Measurements from ENCODE around the gene TBC1D1.

The TBC1D1 gene

DNA sequence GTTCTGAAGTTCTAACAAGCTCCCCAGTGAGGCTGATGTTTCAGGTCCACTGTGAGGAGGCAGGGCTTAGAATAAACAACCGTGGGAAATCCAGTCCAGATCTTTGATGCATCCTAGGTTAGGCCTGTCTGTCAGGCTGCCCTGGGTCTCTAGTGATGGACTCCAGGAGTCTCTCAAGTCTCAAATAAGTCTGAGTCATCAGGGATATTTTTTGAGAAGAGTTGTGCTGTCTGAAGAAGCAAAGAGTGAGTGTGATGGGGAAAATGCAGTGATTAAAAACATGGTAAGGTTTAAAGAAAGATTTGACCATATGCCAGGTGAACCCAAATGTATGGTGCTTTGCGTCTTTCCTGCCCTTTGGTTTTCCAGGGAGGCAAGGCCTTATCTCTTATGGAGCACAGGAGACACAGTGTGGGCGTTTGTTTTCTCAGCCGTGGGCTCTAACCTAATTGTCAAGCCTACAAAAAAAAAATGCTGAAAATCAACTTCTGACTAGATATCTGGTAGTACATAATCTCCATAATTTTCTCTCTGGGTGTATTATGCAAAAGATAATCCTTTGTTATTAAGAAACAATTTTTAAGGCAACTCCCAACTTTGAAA, 170.0 kb downstream of the TBC1D1 start:
- DNase-seq, result peak; percentile 23

DNA sequence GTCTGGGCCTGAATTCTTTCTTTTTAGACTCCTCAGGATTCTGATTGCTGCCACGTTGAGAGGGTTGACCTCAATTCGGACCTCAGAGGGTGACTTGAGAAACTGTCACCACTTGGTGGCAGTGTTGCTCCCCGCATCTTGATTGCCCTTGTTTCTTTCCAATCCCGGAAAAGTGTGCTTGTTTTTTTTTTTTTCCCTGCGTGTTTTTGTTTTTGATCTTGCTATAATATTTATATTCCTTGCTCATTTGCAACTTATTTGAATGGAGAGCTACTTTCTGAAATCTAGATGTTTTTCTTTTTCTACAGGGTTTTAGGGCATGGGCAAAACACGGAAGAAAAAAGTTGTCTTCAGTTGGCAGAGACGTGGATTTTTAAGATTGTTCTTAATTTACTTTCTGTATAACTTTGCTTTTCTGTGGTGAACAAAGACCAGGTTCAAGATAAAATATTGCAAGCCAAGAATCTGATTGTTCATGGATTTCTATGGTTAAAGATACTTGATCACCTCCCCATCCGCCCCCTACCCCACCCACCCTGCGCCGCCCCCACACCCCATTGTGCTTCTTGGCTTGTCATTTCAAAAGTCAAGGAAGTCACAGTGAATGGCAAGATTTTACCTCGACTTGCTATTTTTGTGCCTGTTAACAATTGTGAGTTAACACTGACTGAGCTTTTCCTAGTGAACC, 171.3 kb downstream of the TBC1D1 start:
- DNase-seq, result peak; percentile 87

DNA sequence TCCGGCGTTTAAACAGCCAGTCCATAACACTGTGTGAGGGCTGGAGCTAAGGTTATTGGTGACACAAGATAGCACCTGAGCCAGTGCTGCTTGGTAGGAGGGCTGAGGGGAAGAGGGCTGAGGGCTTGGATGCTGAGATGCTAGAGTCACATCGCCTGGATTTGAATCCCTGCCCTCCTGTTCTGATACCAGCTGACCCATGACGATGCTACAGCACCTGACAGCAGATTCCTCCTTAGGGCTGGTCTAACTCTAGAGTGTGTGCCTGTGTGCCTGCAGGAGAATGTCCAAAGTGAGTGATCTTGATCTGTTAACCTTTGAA, 171.9 kb downstream of the TBC1D1 start:
- DNase-seq, result peak; percentile 11

DNA sequence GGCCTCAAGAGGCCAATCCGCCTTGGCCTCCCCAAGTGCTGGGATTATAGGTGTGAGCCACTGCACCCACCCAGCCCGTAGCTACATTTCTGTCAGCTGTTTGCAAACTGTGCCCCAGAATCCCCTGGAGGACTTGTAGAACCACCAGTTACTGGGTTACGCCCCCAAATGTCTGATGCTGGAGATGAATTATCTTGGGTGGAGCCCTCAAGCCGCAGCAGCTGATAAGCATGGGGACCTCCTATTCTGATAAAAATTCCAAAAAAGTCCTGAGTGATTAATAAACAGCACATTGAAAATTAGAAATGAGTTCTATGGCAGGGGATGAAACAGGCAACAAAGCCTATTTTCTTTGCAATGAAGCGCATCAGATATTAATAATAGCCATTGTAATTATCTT, 174.3 kb downstream of the TBC1D1 start:
- no peak for DNase-seq

DNA sequence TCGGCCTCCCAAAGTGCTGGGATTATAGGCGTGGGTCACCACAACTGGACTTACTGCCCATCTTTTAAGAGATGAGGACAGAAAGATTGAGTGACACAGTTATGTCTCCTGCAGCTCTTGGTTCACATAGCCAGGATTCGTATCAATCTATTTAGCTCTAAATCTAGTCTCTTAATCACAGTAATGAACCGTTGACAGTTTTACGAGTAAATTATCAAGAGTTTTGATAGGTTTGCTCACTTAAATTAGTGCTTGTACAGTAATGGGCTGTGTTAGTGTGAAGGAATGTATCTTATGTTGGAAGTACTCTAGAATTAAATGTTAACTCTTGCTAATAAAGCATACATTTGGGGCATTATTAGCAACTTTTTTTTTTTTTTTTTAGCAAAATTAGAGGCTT, 175.0 kb downstream of the TBC1D1 start:
- DNase-seq, result no peak

DNA sequence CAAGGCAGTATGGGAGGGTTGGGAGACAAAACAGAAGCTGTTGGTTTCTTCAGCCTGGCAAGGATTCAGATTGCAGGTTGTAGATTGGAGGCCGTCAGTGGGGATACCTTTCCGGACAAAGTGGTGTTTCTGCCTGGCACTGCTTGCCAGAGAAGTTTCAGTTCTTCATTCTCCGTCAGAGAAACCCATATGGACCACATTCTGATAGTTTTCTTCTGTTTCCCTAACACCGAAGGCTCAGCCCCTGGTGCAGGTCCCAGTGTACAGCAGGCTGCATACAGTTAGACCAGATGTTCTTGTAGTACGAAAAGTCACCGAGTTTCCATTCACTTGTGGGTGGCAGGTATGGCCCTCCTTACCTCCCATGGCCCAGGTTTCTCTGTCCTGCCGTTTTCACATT, 176.6 kb downstream of the TBC1D1 start:
- DNase-seq, result no peak

DNA sequence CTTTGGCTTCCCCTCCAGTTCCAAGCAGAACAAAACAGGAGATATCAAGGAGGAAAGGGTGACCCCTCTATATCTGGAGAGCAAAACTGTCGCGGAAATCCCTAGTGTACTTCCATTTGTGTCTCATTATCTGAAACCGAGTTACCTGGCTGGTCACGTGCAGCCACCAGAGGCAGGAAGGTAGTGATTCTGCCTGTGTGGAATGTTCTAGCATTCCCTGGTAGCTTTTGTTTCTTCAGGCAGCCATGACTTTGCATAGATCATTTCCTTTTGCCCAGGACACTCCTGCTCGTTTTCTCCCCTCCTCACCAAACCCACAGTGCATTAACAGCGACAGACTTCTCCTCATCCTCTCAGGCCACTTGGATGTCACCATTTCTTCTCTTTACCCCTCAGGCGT, 177.2 kb downstream of the TBC1D1 start:
- DNase-seq, result no peak

DNA sequence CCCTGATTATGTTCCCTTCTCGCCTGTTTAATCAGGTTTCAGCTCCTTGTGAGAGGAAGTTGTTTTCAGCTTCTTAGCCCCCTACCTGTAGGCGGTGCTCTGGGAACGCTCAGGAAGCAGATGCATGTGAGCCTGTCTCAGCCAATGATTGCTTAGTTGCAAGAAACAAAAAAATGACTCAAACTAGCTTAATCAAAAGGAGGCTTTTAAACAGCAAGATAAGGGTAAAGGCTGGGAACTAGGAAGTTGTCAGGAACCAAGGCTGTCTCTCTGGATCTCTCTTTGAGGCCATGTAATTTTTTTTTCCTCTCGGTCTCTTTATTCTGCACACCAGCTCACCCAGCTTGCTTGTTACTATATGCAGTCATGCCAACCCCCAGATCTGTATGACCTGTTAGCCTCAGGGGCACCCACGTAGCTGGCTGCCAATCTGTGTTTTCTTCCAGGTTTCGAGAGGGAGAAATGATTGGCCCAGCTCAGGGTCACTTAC, 178.4 kb downstream of the TBC1D1 start:
- no peak for DNase-seq

DNA sequence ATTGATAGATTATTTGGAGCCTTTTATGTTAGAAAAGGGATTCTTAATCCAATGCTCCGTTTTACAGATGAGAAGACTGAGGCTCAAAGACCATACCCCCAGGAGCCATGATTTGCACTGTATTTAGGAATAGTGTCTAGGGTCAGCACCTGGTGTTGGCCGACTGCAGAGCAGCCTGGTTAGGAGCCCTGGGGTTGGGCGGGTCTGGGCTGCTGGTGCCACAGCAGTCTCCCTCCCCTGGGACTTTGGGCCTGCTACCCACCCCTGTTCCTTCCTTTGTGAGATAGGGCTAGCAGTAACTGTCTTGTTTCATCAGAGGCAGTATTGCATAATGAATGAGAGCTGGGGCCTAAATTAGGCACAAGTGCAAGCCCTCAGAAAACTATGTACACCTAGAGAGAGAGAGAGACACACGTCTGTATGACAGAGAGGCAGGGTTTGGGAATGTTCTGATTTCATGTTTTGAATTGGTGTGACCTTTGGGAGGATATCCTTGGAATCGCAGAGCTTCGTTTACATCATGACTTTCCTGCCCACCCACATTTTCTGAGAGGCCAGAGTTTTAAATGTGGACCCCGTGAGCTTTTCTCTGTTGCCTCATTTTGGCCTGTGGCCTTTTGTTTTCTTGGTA, 181.0 kb downstream of the TBC1D1 start:
- no peak for DNase-seq

DNA sequence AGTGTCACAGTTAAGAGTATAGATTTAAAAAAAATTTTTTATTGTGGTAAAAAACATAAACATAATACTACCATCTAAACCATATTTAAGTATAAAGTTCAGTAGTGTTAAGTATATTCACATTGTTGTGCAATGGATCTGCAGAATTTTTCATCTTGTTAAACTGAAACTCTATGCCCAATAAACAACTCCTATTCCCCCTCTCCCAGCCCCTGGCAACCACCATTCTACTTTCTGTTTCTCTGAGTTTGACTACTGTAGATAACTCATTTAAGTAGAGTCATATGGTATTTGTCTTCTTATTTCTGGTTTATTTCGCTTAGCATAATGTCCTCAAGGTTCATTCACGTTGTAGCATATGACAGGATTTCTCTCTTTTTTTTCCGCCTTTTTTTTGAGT, 181.7 kb downstream of the TBC1D1 start:
- no peak for DNase-seq

DNA sequence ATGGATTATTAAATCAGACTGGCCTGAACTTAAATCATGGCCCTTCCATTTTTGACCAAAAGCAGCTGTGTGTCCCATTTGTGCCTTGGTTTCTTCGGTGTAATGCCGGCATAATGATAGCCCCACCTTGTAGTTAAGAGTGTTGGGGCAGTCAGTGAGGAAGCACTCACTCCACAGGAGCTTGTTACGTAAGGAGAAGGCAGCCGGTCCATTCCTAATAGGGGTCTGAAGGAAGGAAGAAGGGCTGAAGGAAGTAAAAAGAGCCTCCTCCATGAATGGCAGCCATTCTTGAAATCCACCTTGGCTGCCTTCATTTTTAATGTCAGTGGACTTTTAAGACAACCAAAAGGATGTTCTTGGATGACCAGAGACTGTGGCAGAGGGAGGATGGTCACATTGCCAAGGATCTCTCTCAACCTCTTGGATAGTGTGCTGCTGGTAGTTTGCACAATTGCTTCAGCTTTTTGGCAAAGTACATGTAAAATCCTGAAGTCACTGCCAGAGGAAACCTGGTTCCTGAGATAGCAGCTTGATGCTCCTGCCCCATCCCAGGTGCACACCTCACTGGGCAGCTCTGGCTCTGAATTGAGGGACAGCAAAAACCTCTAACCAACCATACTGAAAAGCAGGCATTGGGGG, 182.8 kb downstream of the TBC1D1 start:
- DNase-seq, result no peak

DNA sequence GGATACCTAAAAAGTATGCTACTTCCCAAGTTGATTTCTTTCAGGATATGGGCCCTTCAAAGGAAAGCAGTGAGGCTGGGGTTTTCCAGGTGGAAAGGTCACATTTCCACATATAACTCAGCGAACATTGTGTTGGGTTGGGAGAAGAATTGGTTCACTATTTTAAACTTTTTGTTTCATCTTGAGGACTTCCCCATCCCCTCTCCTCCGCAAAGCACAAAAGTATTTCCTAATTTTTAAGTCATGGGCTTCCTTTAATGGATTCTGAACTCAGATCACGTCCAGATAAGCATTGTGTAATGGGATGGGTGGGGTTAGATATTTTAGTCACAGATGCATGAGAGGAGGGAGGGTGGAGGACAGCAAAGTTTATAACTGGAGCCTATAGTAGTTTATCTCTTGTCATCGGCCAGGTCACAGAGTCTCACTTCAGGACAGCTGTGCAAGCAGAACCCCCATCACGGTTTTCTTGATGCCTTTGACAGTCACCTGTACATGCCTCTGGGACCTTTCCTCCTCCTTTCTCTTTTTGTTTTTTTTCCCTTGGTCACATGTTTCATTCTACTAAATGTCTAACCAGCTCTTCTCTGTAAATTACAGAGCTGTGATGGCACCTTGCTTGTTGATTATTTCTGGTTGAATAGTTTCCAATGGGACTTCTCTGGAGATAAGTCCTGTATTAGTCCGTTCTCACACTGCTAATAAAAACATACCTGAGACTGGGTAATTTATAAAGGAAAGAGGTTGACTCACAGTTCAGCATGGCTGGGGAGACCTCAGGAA, 184.7 kb downstream of the TBC1D1 start:
- no peak for DNase-seq

DNA sequence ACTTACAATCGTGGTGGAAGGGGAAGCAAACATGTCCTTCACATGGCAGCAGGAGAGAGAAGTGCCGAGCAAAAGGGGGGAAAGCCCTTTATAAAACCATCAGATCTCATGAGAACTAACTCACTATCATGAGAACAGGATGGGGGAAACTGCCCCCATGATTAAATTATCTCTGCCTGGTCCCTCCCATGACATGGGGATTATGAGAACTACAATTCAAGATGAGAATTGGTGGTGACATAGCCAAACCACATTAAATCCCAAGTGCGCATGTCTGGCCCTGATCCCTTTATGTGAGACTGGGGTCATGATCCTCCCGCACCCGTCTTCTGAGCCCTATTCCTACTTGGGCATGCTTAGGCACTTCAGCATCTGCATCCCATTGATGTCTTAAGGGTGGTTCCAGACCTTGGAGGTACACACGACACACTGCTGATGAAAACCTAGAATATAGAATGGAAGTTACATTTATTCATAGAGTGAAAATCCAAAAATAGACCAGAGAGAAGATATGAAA, 185.3 kb downstream of the TBC1D1 start:
- no peak for DNase-seq

DNA sequence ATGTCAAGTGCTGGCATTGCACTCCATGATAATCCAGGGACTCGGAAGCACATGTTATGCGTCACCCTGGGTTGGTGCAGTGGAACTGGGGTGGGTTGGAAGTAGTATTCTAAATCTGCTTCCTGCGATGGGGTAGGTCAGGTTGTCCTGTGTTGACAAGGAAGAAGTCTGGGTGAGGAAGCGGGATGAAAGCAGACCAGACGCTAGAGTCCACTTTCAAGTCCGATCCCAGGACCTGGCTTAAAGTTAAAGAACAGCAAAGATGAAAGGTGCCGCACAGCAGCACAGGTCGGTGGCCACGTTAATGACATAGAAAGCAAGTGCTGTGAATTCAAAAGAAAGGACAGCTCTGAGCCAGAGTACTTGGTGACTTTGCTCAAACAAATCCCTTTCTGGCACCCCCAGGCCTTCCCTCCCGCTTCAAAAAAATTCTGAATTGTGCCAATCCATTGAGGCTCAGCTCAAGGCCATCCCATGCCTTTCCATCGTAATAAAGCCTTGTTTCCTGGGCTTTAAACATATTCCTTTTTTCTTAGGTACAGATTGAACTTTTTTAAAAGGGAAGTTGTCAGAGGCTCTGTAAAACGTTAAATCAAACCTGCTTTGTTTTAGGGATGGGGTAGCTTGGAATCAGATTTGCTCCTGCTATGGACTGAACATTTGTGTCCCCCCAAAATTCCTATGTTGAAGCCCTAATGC, 187.1 kb downstream of the TBC1D1 start:
- no peak for DNase-seq

DNA sequence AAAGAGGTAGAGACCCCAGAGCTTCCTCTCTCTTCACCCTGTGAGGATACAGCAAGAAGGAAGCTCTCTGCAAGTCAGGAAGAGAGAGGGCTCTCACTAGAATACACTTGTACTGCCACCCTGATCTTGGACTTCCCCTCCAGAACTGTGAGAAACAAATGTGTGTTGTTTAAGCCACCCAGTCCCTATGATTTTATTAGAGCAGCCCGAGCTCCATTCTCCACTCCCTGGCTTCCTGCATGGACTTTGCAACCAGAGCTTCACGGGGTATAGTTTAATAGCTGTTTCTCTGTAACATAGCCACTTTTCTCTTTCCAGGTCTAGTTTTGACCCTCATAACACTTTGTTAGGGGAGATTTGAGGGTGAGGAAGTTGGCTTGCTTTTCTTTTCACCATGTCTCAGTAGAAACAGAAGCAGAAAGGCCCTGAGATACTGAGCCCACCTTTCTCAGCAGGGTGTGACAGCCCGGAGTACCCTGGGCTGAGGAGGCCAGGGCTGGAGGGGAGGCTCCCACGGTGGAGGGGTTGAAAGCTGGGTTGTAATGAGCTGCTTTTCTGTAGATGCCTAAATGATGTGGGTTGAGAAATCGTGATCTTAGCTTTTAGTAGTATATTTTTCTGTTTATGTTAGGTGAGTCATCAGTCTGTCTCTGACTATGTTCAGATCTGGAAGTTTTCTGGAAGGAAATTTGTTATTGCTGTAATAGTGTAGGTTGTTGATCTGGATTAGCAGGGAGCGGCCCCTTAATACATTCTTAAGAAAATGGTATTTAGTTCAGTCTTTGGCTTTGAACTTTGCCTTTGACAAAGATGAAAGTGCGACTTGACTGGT, 187.9 kb downstream of the TBC1D1 start:
- DNase-seq, result no peak

DNA sequence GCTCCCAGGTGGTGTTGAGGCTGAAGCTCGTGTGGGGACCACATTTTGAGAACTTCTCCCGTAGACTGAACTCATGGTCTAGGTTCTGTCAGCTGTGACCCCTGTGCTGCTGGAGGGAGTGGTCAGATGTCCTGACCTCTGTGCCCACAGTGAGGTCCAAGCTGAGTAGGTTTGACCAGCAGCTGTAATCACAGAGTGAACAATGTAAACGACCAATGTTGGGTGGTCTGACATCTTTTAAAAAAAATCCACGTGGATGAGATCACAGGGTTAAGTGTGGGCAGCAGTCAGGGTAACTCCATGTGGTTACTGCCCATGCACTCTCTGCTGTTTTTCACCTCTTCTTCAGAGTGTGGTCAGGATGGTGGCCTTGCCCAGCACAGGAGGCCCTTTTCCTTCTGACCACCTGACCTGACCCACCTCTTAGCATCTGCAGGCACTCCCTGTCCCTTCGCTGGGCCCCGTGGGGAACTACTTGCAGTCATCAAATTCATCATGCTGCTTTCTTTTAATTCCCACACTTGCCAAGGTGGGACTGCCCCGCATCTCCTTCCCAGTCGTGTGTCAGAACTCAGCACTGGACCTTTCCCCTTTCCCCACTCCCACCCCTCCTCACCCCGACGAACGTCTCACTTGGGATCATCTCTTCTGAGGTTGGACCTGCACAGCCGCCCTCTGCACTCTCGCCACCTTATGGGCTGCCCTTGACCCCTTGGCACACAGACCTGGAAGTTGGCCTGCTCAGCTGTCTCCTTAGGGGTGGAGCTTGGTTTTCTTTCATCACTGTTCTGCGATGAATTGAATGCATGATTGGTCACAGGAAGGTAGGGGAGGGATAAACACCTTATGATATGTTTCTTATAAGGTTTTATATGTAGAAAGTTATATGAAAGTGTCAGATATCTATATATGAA, 189.4 kb downstream of the TBC1D1 start:
- no peak for DNase-seq

DNA sequence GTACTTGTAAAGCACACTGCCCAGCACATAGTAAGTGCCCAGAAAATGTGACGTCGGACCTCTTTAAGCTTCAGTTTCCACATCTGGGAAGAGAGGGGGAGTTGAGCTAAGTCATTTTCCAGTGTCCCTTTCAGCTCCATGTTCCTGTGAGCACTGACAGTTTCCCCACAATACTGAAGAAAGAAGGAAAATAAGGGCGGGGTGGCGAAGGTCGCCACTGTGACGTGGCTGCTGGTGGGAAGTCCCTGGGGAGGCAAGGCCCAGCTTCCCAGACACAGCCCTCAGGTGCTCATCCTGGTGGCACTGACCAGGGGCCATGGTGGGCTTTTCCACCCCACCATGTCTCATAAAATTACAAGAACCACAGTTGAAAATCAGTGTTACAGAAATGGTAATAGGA, 191.1 kb downstream of the TBC1D1 start:
- DNase-seq, result no peak

DNA sequence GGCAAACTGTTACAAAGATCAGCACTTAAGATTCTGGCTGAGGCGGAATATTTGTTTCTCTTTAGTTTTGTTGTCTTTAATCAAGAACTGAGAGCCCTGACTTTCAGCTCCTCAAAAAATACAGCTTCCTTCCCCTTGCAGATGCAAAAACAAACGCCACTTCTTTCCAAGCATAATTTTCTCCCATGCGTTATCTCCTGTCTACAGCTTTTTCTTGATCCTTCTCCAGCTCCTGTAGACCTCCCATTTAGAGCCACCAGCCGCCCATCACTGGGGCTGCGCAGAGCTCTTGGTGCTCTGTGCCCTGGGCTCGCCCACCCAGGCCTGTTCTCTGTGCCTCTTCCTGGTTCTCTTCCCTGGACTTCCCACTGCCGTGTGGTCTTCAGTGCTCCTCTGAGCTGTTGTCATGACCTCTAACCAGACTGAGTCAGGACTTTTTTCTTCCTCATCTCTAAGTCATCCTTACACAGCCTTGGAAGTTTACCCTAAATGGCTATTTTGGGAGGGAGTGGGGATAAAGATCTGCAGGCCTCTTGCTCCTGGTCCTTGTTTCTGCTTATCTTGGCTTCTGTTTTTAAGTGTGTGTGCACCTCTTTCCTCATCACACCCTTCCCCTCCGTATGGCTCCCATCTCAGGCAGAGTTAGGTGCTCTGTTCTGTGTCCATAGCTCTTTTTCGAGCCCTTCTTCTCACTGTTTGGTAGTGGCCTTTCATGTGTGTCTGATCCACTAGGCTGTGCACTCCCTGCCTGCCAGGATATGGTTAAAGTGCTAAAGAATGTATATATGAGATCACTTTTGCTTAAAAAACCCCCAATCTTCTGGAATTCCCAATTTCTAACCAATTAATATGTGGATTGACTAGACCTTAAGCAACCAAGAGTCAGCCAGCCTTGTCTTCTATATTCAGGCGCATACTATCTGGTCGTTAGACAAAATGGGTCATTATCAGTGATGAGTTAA, 191.8 kb downstream of the TBC1D1 start:
- no peak for DNase-seq
